Chondrocyte (in vitro differentiated cells): ENCODE measurements around the gene CHD6. TPM values are rescaled to one million over a fixed set of nuclear protein-coding genes. Genes with fewer than 3 reads are reported as not detected.

Experiments used
- DNase-seq: peaks from one replicate; pipeline ENCODE4 v3.0.0; 2021; ENCODE audit warnings: mixed read lengths, low spot score
- H3K27ac Mint-ChIP-seq: one replicate; pipeline ENCODE4 v1.8.0; 2021; ENCODE audit warnings: mild to moderate bottlenecking, moderate library complexity, mixed read lengths; ENCODE audit not compliant: unreplicated experiment
- H3K27me3 Mint-ChIP-seq: 2 replicates; pipeline ENCODE4 v1.8.0; 2021; ENCODE audit warnings: low read depth, mixed read lengths
- H3K36me3 Mint-ChIP-seq: 2 replicates; pipeline ENCODE4 v1.8.0; 2021; ENCODE audit warnings: low read depth, mixed read lengths
- H3K4me1 Mint-ChIP-seq: 2 replicates; pipeline ENCODE4 v1.8.0; 2021; ENCODE audit warnings: low read depth, mild to moderate bottlenecking, mixed read lengths
- H3K4me3 Mint-ChIP-seq: one replicate; pipeline ENCODE4 v1.8.0; 2021; ENCODE audit warnings: mild to moderate bottlenecking, moderate library complexity, mixed read lengths; ENCODE audit not compliant: unreplicated experiment
- H3K9me3 Mint-ChIP-seq: 2 replicates; pipeline ENCODE4 v1.8.0; 2021; ENCODE audit warnings: low read depth, mixed read lengths
- CTCF ChIP-seq: fragments of 200-600 bp; sonication (generic); IDR thresholded peaks from 2 replicates; pipeline ENCODE4 v1.5.0; 2021; ENCODE audit warnings: antibody characterized with exemption, mild to moderate bottlenecking, moderate library complexity
- total RNA-seq: library from RNA; stranded (reverse); gene quantifications from 3 replicates; pipeline ENCODE4 v1.2.1, GENCODE V29; 2021

Gene CHD6
- total RNA-seq, 1 donor from 2014 or later, result 29.9 TPM

GRCh38 chr20:41352666-41353065, 265.5 kb downstream of the CHD6 start:
- no peaks in the 10 kb centered on the region for H3K36me3 Mint-ChIP-seq
- H3K9me3 Mint-ChIP-seq, result no peaks in the 10 kb centered on the region
- H3K4me3 Mint-ChIP-seq, result no peak overlapping the region
- H3K4me1 Mint-ChIP-seq, result no peaks in the 10 kb centered on the region
- no peak for DNase-seq
- no peaks in the 10 kb centered on the region for H3K27me3 Mint-ChIP-seq
- H3K27ac Mint-ChIP-seq, result no peak overlapping the region
- no peak for TF ChIP-seq CTCF

GRCh38 chr20:41352106-41352505, 266.1 kb downstream of the CHD6 start:
- H3K27ac Mint-ChIP-seq, result no peak overlapping the region
- H3K27me3 Mint-ChIP-seq, result no peaks in the 10 kb centered on the region
- H3K36me3 Mint-ChIP-seq, result no peaks in the 10 kb centered on the region
- no peaks in the 10 kb centered on the region for H3K4me1 Mint-ChIP-seq
- no peak for DNase-seq
- no peak overlapping the region for H3K4me3 Mint-ChIP-seq
- no peaks in the 10 kb centered on the region for H3K9me3 Mint-ChIP-seq
- peak; percentile 36 for TF ChIP-seq CTCF
